GM12864 (cell line): Measurements from ENCODE around the gene TMPRSS7.

Experiments
- DNase-seq: peaks from one replicate; pipeline ENCODE4 v3.0.0-alpha.2; 2011; ENCODE audit warnings: low read depth
- H3K4me3 ChIP-seq: 2 replicates; pipeline ENCODE4 v1.5.1; 2011; ENCODE audit warnings: mild to moderate bottlenecking, low read depth, low read length, control low read depth
- TF ChIP-seq, protein P1 (sequence below): IDR thresholded peaks from 2 replicates; pipeline ENCODE4 v1.5.1; 2011; ENCODE audit warnings: low read depth, mild to moderate bottlenecking, moderate library complexity, low read length, control low read depth, inconsistent platforms; ENCODE audit errors: missing control alignments

The TMPRSS7 gene, protein sequence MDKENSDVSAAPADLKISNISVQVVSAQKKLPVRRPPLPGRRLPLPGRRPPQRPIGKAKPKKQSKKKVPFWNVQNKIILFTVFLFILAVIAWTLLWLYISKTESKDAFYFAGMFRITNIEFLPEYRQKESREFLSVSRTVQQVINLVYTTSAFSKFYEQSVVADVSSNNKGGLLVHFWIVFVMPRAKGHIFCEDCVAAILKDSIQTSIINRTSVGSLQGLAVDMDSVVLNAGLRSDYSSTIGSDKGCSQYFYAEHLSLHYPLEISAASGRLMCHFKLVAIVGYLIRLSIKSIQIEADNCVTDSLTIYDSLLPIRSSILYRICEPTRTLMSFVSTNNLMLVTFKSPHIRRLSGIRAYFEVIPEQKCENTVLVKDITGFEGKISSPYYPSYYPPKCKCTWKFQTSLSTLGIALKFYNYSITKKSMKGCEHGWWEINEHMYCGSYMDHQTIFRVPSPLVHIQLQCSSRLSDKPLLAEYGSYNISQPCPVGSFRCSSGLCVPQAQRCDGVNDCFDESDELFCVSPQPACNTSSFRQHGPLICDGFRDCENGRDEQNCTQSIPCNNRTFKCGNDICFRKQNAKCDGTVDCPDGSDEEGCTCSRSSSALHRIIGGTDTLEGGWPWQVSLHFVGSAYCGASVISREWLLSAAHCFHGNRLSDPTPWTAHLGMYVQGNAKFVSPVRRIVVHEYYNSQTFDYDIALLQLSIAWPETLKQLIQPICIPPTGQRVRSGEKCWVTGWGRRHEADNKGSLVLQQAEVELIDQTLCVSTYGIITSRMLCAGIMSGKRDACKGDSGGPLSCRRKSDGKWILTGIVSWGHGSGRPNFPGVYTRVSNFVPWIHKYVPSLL

DNA sequence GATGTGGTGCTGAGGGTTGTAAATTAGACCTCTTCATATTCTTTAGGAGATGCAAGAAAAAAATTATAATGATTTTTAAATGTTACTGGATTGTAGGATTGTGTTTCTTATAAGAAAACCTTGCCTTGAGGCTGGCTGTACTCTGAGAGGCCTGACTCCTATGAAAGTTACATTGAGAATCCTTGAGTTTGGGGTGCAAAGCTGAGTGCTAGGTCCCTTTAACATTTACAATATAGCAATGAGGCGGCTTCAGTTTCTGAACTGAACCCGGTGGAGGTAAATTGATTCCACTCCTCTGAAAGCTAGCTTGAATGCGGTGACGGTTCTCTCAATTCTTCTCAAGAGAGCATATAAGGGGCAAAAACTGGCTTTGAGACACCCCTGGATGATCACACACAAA, at the start of gene TMPRSS7:
Gene TMPRSS7, plus strand, starts transcription at position 301 of the 400 bp plus-strand sequence. CDS start 110 bp downstream, outside the sequence.
- H3K4me3 ChIP-seq = no peak within 1 kb of the TSS
- TF ChIP-seq, protein P1, sequence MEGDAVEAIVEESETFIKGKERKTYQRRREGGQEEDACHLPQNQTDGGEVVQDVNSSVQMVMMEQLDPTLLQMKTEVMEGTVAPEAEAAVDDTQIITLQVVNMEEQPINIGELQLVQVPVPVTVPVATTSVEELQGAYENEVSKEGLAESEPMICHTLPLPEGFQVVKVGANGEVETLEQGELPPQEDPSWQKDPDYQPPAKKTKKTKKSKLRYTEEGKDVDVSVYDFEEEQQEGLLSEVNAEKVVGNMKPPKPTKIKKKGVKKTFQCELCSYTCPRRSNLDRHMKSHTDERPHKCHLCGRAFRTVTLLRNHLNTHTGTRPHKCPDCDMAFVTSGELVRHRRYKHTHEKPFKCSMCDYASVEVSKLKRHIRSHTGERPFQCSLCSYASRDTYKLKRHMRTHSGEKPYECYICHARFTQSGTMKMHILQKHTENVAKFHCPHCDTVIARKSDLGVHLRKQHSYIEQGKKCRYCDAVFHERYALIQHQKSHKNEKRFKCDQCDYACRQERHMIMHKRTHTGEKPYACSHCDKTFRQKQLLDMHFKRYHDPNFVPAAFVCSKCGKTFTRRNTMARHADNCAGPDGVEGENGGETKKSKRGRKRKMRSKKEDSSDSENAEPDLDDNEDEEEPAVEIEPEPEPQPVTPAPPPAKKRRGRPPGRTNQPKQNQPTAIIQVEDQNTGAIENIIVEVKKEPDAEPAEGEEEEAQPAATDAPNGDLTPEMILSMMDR = no peak
- no peak for DNase-seq

DNA sequence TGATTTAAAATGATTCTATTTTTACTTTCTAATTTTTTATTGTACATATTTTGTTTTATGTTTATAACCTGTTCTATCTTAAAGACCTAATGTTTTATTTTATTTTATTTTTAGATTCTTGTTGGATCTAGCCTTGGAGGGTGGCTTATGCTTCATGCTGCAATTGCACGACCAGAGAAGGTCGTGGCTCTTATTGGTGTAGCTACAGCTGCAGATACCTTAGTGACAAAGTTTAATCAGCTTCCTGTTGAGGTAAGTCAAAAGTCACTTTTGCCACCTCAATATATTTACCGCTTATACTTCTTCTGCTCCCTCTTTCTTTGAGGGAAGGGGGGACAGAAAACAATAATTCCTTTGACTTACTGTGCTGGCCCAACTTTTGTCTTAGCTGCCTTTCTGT, 47.7 kb upstream of the TMPRSS7 start:
- DNase-seq = no peak
- no peak overlapping the region for H3K4me3 ChIP-seq
- TF ChIP-seq, protein P1 = no peak

DNA sequence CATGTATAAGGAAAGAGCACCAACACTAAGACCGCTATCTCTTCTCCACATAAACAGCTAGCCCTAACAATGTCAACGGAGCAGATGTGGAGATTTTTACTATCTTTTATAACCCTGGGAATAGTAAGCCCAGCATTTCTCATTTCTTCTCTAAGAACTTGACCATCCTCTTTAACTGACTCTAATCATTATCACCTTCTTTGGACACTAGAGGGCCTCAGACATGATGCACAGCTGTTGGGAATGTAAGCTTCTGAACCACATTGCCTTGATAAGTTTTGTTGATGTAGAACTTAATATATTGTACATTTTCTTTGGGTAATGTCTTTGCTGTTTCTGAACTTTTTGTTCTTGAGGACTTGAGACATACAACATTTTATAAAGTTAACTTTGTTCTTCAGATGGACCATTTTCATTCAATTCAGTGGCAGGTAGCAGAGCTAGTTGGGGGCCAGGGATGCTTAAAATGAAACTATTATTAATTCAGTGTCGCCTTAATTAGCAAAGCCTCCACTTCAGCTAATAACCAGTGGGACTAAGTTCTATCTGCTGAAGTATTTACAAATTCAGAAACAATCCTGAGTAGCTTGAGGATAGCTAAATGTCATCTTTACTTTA, 45.4 kb upstream of the TMPRSS7 start:
- no peak overlapping the region for H3K4me3 ChIP-seq
- TF ChIP-seq, protein P1 = peak; percentile 71
- DNase-seq = peak; percentile 22

DNA sequence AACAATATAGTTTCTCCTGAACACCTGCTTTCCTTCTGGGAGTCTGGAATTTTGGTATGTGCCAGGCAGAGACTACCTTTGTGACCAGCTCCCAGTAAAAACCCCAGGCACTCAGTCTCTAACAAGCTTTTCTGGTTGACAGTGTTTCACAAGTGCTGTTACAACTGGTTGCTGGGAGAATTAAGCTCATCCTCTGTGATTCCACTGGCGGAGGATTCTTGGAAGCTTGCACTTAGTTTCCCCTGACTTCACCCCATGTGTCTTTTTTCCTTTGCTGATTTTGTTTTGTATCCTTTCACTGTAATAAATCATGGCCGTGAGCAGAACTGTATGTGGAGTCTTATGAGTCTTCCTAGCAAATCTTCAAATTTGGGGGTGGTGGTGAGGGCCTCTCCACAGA, 41.5 kb upstream of the TMPRSS7 start:
- TF ChIP-seq, protein P1 = no peak
- no peak overlapping the region for H3K4me3 ChIP-seq
- no peak for DNase-seq

DNA sequence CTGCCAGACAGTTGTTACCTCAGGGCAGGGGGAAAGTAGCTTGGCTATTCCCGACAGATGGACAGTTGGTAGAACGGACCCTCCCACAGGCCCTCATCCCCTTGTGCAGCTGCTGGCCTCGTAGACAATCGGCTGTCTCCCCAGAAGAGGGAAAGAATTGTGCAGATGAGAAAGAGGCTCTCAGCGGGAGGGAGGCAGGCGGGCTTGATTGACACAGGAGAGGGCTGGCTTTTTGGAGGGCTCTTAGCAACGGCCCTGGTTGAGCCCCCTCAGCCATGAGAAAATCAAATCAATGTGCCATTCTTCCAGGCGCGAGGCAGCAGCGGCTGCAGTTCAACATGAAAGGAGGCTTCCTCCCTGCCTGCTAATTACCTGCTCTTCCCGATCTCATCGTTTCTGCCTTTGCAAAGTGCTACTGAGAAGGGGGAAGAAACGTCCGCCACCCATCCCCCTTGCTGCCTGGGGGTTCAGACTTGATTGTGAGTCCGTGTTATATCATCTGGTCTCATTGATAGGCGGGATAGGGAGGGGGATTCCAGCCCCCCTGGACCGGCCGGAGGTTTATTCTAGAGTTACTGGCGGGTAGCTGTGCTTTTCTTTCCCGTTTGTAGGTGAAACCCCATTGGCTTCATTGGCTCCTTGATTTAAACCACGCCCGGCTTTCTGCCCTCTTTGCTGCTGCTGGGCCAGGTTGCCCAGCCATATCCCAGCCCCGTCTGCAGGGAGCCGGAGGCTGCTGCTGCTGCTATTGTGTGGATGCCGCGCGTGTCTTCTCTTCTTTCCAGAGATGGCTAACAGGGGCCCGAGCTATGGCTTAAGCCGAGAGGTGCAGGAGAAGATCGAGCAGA, 35.7 kb upstream of the TMPRSS7 start, which contains the start of gene TAGLN3:
Gene TAGLN3, plus strand, starts transcription at position 287 of the 848 bp plus-strand sequence. Its CDS starts 501 bp downstream, at position 788.
- no peak for DNase-seq
- TF ChIP-seq, protein P1 = no peak
- H3K4me3 ChIP-seq = peak within 1 kb of the TSS; percentile 11; the same call in 1 of the 2 replicates

DNA sequence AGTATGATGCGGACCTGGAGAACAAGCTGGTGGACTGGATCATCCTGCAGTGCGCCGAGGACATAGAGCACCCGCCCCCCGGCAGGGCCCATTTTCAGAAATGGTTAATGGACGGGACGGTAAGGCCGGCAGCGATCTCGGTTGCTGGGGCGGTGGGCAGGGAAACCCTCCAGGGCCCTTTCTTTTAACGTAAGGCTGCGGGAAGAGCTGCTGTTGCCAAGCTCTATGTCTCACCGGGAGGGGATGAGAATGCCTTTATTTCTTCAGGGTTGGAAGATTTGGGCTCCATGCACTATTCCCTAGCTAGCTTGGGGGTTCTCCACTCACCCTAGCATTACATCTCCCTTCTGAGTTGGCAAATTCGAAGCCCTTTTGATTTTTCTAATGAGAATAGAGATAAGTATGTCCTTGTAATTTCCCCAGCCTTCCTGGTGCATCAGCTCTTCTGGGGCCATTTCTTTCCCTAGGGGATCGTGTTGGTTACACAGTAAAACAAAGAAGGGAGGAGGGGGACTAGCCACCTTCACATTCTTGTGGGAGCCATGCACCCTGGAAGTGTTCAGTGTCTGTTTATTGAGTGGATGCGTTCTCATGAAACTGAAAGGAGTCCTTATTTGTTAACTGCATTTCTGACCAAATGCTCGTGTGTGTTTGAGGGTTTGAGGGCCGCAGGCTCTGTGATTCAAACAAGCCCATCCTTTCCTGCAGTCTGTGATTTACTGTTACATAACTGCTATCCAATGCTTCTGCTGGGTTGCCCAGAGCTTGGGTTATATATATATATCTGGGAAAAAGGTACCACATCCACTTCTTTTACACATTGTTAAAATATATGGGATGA, 34.8 kb upstream of the TMPRSS7 start:
- TF ChIP-seq, protein P1 = no peak
- DNase-seq = no peak
- H3K4me3 ChIP-seq = no peak overlapping the region
